NCI-H146 treated with DMSO at 0.1 percent for 48 hours (cell line): Measurements from ENCODE around the gene FAM185A.
"Not testable (repeated sequence)": the region's sequence is repeated elsewhere in the genome, so short reads cannot be mapped to it uniquely, and the experiment has no call there.

Experiments
- DNase-seq: peaks from one replicate; lab custom pipeline; 2025; ENCODE audit not compliant: unreplicated experiment; lab: John Stamatoyannopoulos, UW

The FAM185A gene

DNA sequence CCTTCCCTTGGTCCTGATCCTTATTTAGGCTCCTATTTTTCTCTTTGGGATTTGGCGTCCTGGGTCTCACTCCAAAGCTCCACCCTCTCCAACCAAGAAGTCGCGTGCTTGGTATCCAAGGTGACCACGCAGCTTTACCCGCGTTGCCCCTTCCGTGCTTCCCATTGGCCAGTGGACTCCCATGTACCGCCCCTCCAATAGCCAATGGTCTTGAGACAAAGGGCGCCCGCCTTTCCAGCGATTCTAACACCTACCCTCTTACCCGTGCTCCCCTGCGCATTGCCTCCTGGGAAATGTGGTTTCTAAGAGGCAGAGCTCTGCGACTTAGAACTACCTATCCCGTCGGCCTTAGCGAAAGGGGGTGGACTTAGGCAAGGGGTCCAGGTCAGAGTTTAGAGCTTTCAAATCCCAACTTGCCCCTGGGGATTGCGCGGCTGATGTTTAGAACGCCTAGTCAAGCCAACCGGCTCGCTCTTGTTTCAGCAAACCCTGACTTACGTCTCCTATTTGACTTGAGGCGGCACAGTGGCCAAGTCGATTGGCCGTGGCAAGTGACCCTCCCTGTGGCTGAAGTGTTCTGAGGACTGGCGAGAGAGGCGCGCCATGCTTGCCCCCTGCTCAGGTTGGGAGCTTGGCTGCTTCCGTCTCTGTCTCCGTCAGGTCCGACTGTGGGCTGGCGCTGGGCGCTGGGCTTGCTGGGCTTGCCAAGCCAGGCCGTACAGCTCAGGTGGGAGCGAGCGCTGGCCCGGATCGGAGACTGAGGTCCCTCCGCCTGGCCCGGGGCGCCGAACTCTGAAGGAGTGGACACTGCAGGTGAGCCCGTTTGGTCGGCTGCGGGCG is at the start of gene FAM185A:
Gene FAM185A, plus strand, starts transcription at position 395 of the 840 bp plus-strand sequence. Its CDS starts 209 bp downstream, at position 604.
- peak; percentile 99 for DNase-seq

DNA sequence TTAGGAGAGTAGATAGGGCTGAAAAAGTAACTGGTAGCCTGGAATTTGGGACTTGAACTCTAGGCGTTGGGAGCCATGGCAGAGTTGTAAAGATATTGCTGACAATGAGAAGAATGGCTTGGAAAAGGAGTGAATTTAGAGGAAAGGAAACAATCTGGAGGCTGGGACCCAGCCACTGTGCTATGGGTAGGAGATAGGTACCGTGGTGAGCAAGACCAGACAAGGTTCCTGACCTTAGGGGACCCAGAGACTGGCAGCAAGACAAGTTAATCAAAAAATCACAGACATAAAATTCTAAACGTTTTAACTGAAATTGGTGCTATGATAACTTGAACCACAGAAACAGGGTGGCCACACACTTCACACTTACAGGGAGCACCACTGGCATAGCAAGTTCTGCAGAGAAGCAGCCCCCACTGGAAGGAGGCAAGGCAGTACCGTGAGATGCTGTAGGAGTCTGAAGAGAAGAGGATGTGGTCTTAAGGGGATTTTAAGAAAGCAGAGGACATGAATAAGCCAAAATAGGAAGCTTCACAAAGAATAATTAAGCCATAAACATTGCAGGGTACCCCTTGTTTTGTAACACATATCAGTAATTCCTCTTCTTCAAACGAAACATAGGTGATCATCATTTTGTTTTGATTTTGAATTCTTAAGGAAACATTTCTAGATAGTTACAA is 35.6 kb upstream of the FAM185A start:
- DNase-seq: not testable (repeated sequence)

DNA sequence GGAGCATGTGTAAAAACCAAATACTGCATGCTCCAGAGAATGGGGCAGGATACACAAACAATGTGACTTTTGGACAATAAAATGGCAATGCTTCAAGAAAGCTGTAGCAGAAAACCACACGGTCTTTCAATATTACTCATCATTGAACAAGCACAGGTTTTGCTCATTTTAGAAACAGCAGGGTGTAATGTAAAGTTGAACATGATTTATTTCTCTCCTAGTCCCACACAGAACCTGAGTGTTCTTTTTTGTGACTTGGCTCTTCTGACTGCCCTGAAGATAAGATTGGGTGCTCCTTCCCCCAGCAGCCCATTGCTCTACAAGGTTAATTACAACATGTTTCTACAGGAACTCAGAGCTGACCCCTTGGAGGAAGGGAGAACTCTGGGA is 35.1 kb upstream of the FAM185A start:
- not testable (repeated sequence) for DNase-seq

DNA sequence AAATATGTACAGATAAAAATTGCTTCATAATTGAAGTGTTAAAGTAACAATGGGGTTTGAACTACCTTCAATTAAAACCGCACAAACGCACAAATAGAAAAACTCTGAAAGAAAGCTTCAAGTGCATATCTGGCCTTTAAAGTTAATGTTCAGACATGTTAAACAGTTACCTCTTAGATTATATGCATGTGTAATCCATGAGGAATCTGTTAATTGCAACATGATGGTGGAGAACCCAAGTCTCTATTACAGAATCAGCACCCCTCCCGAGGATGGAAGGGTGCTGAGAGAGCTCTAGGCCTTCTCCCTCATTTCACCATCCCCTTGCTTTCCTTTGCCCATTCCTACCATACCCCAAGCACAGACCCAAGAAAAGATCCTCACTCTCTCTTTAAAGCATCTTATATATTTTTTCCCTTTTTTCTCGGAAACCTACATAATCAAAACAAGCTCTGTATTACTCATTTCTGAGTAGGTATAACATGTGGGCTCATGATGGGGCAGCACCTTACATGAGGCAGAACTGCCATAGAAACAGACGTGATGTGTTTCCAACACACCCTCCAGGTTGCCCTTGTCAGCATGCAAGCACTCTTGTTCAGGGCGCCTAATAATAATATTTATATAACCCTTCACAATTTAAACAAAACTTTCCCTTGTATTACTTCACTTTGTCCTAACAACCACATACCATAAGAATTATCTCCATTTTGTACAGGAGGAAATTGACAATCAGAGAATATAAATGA is 33.9 kb upstream of the FAM185A start:
- not testable (repeated sequence) for DNase-seq

DNA sequence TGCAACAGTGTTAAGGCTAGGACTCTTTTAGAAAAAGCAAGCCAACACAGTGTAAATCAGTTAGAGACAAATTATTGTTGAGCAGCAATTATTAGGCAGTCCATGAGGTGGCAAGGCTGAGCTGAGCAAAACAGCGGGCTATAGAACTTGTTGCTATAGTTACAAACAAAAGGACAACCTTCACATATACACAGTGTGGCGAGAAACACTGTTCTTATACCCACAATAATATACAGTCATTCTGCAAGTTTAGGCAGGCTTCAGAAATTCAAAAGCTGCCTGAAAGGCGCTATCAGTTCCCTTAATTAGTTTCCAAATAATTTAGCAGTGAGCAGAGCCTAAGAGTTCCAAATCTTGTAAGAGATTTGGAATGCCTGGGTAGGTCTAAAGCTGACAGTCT is 33.1 kb upstream of the FAM185A start:
- not testable (repeated sequence) for DNase-seq

DNA sequence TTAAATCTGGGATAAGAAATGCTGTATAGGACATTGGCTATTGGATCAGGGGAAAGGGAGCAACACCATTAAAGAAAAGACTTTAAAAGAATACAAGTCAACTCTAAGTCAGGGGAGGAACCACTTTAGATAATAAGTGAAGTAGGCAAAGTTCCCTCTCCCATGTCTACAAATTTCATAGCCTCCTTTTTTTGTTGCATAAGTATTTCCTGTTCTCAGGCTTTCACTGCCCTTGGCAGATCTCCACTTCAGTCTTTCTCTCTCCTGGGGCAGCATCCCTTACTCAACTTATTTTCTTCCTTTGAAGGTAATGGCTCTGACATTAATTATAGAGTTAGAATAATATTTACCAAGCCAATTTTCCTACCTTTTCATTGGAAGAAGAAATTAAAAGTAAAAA is 30.3 kb upstream of the FAM185A start:
- DNase-seq: not testable (repeated sequence)

DNA sequence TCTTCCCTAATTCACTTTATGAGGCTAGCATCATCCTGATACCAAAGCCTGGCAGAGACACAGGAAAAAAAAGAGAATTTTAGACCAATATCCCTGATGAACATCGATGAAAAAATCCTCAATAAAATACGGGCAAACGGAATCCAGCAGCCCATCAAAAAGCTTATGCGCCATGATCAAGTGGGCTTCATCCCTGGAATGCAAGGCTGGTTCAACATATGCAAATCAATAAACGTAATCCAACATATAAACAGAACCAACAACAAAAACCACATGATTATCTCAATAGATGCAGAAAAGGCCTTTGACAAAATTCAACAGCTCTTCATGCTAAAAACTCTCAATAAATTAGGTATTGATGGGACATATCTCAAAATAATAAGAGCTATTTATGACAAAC is 22.6 kb upstream of the FAM185A start:
- not testable (repeated sequence) for DNase-seq

DNA sequence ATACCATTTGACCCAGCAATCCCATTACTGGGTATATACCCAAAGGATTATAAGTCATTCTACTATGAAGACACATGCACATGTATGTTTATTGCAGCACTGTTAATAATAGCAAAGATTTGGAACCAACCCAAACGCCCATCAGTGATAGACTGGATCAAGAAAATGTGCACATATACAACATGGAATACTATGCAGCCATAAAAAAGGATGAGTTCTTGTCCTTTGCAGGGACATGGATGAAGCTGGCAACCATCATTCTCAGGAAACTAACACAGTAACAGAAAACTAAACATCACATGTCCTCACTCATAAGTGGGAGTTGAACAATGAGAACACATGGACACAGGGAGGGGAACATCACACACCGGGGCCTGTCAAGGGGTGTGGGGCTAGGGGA is 19.1 kb upstream of the FAM185A start:
- not testable (repeated sequence) for DNase-seq

DNA sequence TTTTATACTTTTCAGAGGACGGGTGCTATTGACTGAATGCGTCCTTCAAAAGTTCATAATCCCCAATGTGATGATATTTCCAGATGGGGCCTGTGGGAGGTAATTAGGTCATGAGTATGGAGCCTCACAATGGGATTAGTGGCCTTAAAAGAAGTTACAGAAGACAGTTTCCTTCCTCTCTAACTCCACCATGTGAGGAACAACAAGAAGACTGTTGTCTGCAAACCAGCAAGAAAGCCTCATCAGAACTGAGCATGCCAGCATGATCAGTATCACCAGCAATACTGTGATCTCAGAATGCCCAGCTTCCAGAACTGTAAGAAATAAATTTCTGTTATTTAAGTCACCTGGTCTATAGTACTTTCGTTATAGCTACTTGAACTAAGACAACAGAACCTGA is 18.4 kb upstream of the FAM185A start:
- DNase-seq: not testable (repeated sequence)

DNA sequence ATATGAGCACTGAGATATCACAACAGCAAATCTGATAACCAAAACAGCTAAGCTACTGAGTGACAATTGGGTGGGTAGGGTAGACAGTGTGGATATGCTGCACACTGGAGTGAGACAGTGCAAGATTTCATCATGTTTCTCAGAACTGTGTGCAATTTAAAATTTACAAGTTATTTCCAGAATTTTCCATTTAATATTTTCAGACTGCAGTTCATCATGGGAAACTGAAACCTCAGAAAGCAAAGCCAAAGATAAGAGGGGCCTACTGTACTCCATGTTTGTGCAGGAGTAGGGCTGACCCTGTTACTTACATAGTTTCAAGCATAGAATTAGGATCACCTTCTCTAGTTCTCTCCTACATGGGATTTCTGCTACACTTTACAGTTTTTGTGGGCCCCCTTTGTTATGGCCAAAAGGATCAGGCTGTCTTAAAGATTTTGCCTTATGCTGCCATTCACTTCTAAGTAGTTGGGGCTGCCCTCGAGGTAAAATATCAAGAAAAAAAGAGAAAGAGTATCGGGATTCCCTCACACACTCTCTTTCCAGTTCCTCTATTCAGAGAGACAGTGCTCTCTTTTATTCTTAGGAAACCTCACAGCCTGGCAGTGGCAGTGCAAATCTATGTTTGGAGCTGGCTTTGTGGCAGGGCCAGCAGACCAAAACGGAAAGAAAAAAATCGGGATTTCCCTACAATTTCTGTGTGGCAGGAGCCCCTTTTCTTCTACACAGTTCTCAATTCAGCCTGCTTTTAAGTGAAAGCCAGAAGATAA is 6.6 kb upstream of the FAM185A start:
- not testable (repeated sequence) for DNase-seq

DNA sequence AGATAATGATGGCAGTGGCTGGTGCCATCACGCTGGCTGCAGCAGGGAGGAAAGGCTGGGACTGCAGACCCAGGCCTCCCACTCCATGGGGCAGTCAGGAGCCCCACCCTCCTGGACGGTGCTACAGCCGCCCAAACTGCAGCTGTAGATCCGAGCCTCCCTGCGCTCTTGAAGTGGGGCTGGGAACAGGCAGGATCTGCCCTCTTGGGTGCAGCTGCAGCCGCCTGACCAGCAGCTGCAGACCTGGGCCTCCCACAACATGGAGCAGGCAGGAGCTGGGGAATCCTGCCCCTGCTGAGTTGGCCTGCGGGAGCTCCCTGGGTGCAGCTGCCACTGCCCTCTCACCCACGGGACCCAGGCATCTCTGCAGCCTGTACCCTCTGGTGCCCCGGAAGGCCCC is 4.9 kb upstream of the FAM185A start:
- not testable (repeated sequence) for DNase-seq

DNA sequence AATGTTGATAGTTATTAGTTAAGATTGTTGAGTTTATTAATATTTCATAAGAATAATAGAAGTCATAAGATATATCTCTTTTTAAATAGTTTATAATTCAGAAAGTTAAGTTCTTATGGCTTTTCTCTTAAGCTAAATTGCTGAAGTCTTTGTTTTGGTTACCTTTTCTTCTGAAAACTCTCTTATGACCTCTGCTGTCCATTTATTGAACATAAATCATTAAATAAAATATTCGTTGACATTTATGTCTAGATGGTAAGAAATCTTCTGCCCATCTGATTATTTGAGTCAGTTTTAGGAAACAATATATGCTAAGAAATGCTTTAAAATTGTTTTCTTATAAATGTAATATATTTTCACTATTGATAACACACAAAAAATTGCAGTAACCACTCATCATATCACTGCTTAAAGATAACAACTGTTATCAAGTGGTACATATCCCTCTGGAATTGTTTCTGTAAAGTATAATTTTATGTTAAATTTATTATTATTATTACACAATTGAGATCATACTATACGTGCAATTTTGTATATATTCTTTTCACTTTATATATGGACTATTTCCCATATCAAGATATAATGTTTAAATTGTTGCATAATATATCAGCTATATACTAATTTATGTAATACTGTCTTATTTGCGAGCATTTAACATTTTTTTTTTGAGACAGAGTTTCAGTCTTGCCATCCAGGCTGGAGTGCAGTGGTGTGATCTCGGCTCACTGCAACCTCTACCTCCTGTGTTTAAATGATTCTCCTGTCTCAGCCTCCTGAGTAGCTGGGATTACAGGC is 3.1 kb upstream of the FAM185A start:
- DNase-seq: not testable (repeated sequence)

DNA sequence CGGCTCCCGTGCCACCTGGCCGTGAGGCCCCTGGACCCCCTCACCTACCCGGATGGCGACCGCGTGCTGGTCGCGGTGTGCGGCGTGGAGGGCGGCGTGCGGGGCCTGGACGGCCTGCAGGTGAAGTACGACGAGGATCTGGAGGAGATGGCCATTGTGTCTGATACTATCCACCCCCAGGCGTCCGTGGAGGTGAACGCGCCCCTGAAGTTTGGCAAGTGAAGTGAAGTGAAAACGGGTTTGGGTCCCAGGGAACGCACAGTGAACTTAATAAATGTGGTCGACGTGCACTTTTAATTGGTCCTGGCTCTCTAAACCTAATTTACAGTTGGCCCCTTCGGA is 617 bp downstream of the FAM185A start:
- DNase-seq: not testable (repeated sequence)

DNA sequence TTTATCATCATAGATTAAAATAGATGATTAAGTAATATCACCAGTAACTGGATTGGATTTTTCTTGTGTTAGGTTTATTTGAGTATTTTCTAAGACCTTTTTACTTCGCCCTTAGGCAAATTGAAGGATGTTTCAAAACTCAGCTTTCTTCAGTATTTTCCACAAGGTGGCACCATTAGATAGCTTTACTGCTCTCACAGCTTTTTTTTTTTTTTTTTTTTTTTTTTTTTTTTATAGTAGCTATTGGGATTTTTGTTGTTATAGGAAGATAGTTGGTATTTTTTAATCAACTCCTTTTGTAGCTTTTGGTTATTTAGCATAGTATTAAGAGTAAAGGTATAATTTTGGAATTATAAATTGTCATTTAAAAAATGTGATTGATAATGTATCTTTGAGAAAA is 9.4 kb downstream of the FAM185A start:
- DNase-seq: not testable (repeated sequence)

DNA sequence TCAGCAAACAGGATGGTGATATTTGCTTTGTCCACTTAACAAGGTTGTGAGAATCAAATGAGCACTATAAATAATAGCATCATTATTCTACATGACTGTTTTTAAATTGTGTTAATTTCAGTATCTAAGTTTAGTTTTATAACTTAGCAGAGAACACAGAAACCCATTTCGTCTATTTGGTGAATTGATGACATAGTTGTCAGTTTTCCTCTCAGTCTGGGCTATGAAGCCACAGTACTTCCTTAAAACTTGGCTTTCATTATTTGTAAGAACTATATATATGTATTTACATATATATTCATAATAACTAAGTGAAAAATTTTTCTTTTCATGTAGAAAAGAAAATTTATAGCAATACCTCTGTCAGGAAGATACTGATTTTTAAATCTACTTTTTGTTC is 11.1 kb downstream of the FAM185A start:
- not testable (repeated sequence) for DNase-seq

DNA sequence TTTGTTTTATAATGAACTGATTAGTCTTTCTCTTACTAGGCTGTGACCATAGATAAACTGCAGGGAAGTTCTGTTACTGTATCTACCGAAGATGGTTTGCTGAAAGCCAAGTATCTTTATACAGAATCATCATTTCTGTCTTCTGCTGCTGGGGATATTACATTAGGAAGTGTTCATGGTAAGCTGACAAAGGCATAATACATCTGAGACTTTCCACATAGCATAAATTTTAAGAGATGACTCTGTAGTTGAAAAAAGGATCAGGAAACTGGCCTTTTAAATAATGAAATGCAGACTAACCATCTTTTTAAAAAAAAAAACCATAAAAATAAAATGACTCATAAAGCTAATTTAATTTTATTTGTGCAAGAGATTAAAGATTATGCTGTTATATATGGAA is 12.4 kb downstream of the FAM185A start:
- DNase-seq: not testable (repeated sequence)

DNA sequence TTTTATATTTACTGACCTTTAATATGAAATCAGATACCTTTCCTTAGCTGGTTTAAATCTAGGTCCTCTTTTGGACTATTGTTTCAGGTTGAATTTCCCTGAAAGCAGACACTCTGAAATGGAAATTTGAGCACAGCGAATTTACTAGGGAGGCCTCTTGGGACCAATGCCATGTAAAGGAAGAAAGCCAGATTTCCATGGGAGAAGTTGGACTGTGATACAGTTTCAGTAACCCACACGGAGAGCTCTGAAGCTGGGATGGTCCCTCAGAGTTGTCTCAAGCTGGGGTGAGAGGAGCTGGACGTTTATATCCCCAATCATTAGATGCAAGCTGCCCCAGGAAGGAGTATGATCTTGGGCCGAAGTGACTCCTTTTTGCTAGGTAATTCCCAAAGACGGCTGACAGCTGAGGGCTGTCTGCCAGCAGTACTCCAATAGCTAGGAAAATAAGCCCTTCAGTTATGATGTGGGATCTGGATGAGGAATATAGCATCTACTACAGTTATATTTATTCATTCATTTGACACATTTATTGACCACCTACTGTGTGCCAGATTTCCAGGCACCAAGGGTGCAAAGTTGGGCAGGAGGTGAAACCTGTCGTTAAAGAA is 14.6 kb downstream of the FAM185A start:
- DNase-seq: not testable (repeated sequence)

DNA sequence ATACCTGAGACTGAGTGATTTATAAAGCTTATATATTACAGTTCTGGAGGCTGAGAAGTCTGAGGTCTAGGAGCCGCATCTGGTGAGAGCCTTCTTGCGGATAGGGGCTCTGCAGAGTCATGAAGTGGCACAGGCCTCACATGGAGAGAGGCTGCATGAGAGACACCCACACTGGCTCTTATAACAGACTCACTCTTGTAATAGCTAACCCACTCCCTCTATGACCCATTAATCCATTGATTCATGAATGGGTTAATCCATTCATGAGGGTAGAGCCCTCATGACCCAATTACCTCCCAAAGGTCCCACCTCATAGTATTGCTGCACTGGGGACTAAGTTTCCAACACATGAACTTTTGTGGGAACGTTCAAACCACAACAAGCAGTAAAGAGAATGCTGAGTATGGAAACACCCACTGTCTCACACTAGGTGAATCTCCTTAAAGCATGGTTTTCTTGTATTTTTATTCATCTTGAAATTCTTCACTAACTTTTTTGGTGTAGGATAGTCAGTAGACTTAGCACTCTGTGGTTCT is 20.9 kb downstream of the FAM185A start:
- not testable (repeated sequence) for DNase-seq

DNA sequence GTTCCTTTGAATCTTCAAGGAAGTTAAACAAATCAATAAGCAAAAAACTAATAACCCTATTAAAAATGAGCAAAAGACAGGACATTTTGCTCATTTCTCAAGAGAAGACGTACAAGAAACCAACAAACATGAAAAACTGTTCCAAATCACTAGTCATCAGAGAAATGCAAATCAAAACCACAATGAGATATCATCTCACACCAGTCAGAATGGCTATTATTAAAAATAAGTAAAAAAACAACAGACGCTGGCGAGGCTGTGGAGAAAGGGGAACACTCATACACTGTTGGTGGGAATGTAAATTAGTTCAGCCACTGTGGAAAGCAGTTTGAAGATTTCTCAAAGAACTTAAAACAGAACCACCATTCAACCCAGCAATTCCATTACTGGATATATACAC is 21.7 kb downstream of the FAM185A start:
- not testable (repeated sequence) for DNase-seq
